Measurements from ENCODE around the gene GBX2. TPM values are rescaled to one million over a fixed set of nuclear protein-coding genes. Genes with fewer than 3 reads are reported as not detected.

The GBX2 gene
- total and polyA plus RNA-seq, 12 donors = not detected

DNA sequence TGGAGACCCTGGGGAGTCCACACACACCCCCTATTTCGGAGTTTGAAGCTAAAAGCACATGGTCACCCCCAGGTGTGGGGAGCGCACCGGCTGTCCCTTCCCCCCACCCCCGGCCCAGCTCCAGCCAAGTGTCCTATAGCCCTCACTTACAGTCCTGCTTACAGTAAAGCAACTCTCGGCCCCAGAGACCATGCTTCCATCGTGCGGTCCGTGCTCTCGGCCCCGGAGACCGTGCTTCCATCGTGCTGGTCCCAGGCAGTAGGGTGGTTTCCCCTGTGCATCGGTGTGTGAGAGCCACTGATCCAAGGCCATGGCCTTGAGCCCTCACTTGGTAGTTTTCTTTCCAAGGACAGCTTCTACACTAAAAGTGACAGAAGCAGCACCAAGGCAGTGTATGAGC lies 48.7 kb downstream of the GBX2 start:
- no peak overlapping the region for H3K27ac ChIP-seq
- DNase-seq = no peak
- H3K4me1 ChIP-seq (replicated peaks in 1 of 2) = no peaks in the 10 kb centered on the region
- no peaks in the 10 kb centered on the region for H3K36me3 ChIP-seq (replicated peaks in 1 of 2)
- H3K27me3 ChIP-seq = no peaks in the 10 kb centered on the region
- H3K9me3 ChIP-seq (replicated peaks in 1 of 3) = no peaks in the 10 kb centered on the region
- intact Hi-C loops (cut with DNase I) = no loop called here
- no peak for TF ChIP-seq POLR2A (IDR thresholded peaks at IDR 0.05)
- WGBS, 4 donors = 75 to 86% (median 82%) methylated on average over 5 to 13 of the region's 13 CpGs
- no peak overlapping the region for H3K4me3 ChIP-seq

DNA sequence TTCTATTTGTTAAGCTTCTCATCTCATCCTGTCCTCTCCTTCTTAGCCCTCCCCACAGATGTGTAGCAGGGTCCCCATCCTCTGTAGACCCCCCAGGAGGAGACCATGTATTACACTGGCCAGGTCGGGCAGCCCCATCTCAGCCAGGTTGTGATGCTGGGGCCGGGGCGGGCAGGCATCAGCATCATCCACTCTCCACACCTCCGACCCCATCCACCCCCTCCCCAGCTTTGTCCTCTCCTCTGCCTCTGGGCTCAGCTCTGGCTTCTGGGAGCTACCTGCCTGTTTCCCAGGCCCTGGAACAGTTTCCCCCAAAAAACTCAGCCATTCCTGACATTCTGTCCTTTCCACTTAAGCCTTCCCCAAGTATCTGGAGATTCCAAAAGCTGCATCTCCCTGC lies 49.2 kb downstream of the GBX2 start:
- no peak overlapping the region for H3K27ac ChIP-seq
- intact Hi-C loops (cut with DNase I) = no loop called here
- H3K27me3 ChIP-seq = no peaks in the 10 kb centered on the region
- TF ChIP-seq POLR2A (IDR thresholded peaks at IDR 0.05) = no peak
- TF ChIP-seq, protein P1, sequence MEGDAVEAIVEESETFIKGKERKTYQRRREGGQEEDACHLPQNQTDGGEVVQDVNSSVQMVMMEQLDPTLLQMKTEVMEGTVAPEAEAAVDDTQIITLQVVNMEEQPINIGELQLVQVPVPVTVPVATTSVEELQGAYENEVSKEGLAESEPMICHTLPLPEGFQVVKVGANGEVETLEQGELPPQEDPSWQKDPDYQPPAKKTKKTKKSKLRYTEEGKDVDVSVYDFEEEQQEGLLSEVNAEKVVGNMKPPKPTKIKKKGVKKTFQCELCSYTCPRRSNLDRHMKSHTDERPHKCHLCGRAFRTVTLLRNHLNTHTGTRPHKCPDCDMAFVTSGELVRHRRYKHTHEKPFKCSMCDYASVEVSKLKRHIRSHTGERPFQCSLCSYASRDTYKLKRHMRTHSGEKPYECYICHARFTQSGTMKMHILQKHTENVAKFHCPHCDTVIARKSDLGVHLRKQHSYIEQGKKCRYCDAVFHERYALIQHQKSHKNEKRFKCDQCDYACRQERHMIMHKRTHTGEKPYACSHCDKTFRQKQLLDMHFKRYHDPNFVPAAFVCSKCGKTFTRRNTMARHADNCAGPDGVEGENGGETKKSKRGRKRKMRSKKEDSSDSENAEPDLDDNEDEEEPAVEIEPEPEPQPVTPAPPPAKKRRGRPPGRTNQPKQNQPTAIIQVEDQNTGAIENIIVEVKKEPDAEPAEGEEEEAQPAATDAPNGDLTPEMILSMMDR (IDR thresholded peaks at IDR 0.05) = no peak
- H3K9me3 ChIP-seq (replicated peaks in 1 of 3) = no peaks in the 10 kb centered on the region
- DNase-seq = no peak
- no peaks in the 10 kb centered on the region for H3K4me1 ChIP-seq (replicated peaks in 1 of 2)
- H3K4me3 ChIP-seq = no peak overlapping the region
- WGBS, 4 donors = 87 to 96% (median 92%) methylated on average over 4 of the region's 4 CpGs
- H3K36me3 ChIP-seq (replicated peaks in 1 of 2) = no peaks in the 10 kb centered on the region

DNA sequence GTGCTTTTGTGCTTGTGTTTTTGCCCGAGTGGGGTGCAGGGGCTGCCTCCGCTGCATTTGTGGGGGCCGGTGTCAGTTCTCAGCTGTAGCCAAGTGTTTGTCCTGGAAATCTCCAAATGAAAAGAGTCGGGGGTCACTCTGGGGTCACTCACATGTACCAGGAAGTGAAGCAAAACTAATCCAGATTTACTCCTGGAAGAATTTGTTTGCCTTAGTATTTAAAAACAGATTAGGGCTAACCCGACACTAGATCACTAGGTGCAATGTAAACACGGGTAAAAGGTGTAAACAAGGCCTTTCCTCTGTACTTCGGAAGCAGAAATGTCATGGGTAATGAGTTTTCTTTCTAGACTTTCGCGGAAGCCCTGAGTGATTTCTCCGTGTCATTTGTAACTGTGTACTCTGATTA lies 50.3 kb downstream of the GBX2 start:
- Histone ChIP-seq H3K9me3 (replicated peaks in 1 of 3) (no peaks in the 10 kb centered on the region), H3K27me3 (no peaks in the 10 kb centered on the region), H3K36me3 (replicated peaks in 1 of 2) (no peaks in the 10 kb centered on the region), H3K27ac (no peak overlapping the region), H3K4me1 (replicated peaks in 1 of 2) (no peaks in the 10 kb centered on the region), H3K4me3 (no peak overlapping the region)
- TF ChIP-seq, protein P1 (IDR thresholded peaks at IDR 0.05) = no peak
- no peak for TF ChIP-seq POLR2A (IDR thresholded peaks at IDR 0.05)
- intact Hi-C loops (cut with DNase I) = no loop called here
- 81 to 85% (median 82%) methylated on average over 10 of the region's 10 CpGs for WGBS, 4 donors
- DNase-seq = no peak

DNA sequence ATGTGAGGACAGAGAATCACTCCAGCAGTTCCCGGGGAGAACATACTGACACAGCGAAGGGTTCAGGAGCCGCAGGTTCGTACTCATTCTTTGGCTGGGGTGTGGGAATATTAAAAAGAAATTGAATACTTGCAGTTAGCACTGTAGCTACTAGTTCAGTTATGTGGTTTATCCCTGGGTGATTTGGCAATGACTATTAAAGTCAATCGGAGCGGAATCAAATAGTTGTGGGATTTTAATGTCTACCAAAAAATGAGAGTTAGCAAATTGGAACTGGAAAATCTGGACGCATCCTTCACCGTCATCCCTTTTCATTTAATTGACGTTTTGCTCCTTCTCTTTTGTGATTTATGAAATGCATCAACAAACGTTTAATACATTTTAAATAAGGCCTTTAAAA lies 50.8 kb downstream of the GBX2 start:
- Histone ChIP-seq H3K4me1 (replicated peaks in 1 of 2) (no peaks in the 10 kb centered on the region), H3K4me3 (no peak overlapping the region), H3K9me3 (replicated peaks in 1 of 3) (no peaks in the 10 kb centered on the region), H3K27me3 (no peaks in the 10 kb centered on the region), H3K36me3 (replicated peaks in 1 of 2) (no peaks in the 10 kb centered on the region), H3K27ac (no peak overlapping the region)
- 90 to 91% (median 91%) methylated on average over 10 of the region's 10 CpGs for WGBS, 4 donors
- no peak for DNase-seq
- intact Hi-C loops (cut with DNase I) = no loop called here
- TF ChIP-seq, protein P1 (IDR thresholded peaks at IDR 0.05) = no peak
- no peak for TF ChIP-seq POLR2A (IDR thresholded peaks at IDR 0.05)

Small RNA genes lying within 50 kb of the gene (small RNA-seq; reads per million reads assigned to genes)
- gene RF00019 (0 reads per million in 2 donors), gene RNU1-31P (0 reads per million in 2 donors)

Other genes with a start within 250 kb of the GBX2 start
- gene ASB18, start 96.0 kb upstream of the GBX2 start, total RNA-seq = not detected
- not detected for gene ASB18, start 96.0 kb upstream of the GBX2 start, polyA plus RNA-seq